ENCODE results near the gene ADTRP.

Gene ADTRP

DNA sequence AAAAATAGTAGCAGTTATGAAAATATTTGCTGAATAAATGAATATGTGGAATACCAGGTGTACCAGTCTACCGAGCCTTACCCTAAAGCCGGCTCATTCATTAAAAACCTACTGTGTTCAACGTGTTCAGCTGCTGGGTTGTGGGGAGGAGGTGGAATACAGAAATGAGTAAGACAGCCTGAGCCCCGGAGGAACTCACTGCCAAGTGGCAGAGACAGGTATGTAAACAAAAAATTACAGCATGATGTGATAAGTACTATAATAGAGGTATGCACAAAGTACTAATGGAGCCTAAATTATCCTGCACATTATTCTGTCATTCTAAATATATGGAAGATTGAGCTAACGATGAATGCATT is 6.8 kb upstream of the ADTRP start:
- Histone ChIP-seq H3K9me3 (ENCODE audit: control insufficient read depth in 1 of 2, low read length in 2 of 2) (no peaks in the 10 kb centered on the region), H3K4me1 (ENCODE audit: control insufficient read depth in 1 of 2, insufficient read depth in 2 of 2, low read length in 2 of 2) (no peaks in the 10 kb centered on the region), H3K4me3 (ENCODE audit: low read depth in 1 of 2, low read length in 2 of 2) (peak overlapping the region in 1 of 2 donors; percentile 30), H3K27ac (ENCODE audit: low read length) (peak overlapping the region; percentile 36), H3K36me3 (ENCODE audit: control insufficient read depth in 1 of 2, insufficient read depth in 2 of 2, low read length in 2 of 2) (no peaks in the 10 kb centered on the region), H3K27me3 (ENCODE audit: low read depth, low read length) (no peaks in the 10 kb centered on the region)

GRCh38 chr6:11784341-11784740 is 5.7 kb upstream of the ADTRP start:
- no peak overlapping the region for H3K27ac ChIP-seq (ENCODE audit: low read length)
- H3K27me3 ChIP-seq (ENCODE audit: low read depth, low read length) = no peaks in the 10 kb centered on the region
- H3K4me3 ChIP-seq (ENCODE audit: low read depth in 1 of 2, low read length in 2 of 2) = no peak overlapping the region
- H3K9me3 ChIP-seq (ENCODE audit: control insufficient read depth in 1 of 2, low read length in 2 of 2) = no peaks in the 10 kb centered on the region
- no peaks in the 10 kb centered on the region for H3K36me3 ChIP-seq (ENCODE audit: control insufficient read depth in 1 of 2, insufficient read depth in 2 of 2, low read length in 2 of 2)
- no peaks in the 10 kb centered on the region for H3K4me1 ChIP-seq (ENCODE audit: control insufficient read depth in 1 of 2, insufficient read depth in 2 of 2, low read length in 2 of 2)

DNA sequence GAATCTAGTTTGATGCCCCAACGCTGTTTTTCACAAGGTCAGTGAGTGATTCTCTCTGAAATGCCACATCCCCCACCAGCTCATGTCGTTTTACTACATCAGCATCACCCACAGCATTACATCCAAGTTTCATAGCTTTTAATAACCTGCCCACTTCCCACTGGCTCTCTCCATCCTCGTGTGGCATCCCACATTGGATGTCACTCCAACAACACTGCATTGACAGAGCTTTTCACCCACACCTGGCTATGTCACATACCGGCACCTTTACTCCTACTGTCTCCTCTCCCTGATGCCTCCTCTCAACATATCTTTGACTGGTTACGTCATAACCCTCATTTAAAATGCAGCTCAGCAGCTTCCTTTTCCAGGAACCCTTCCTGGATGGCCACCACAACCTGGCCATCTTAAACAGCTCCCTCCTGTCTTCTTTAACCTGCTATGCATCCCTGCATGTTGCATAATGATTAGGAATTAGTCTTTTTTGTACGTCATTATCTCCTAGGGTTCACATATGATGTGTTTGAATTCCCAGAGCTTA is 5.0 kb upstream of the ADTRP start:
- H3K36me3 ChIP-seq (ENCODE audit: control insufficient read depth in 1 of 2, insufficient read depth in 2 of 2, low read length in 2 of 2) = no peaks in the 10 kb centered on the region
- H3K27me3 ChIP-seq (ENCODE audit: low read depth, low read length) = no peaks in the 10 kb centered on the region
- H3K9me3 ChIP-seq (ENCODE audit: control insufficient read depth in 1 of 2, low read length in 2 of 2) = no peaks in the 10 kb centered on the region
- H3K4me1 ChIP-seq (ENCODE audit: control insufficient read depth in 1 of 2, insufficient read depth in 2 of 2, low read length in 2 of 2) = peaks cover 0 to 4% of the 10 kb centered on the region in 2 donors
- no peak overlapping the region for H3K4me3 ChIP-seq (ENCODE audit: low read depth in 1 of 2, low read length in 2 of 2)
- no peak overlapping the region for H3K27ac ChIP-seq (ENCODE audit: low read length)

DNA sequence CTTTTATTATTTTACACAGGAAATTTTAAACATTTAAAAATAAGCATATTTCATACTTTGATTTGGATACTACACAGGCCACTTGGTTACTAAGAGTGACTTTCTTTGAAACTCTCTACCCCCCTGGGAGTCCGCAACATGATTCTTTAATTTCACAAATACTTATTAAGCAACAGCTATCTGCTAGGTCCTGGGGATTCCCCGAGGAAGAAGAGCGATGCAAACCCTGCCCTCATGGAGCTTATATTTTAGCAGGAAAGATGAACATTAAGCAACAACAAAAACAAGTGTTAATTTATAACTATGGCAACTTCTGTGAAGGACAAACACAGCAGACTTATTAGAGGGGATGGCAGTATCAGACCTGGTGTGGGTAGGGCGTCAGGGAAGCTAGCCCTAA is 3.9 kb upstream of the ADTRP start:
- no peaks in the 10 kb centered on the region for H3K36me3 ChIP-seq (ENCODE audit: control insufficient read depth in 1 of 2, insufficient read depth in 2 of 2, low read length in 2 of 2)

GRCh38 chr6:11780097-11780428 is 1.5 kb upstream of the ADTRP start:
- no peaks in the 10 kb centered on the region for H3K9me3 ChIP-seq (ENCODE audit: control insufficient read depth in 1 of 2, low read length in 2 of 2)
- no peak overlapping the region for H3K27ac ChIP-seq (ENCODE audit: low read length)
- no peaks in the 10 kb centered on the region for H3K36me3 ChIP-seq (ENCODE audit: control insufficient read depth in 1 of 2, insufficient read depth in 2 of 2, low read length in 2 of 2)
- no peaks in the 10 kb centered on the region for H3K27me3 ChIP-seq (ENCODE audit: low read depth, low read length)
- H3K4me3 ChIP-seq (ENCODE audit: low read depth in 1 of 2, low read length in 2 of 2) = no peak overlapping the region
- H3K4me1 ChIP-seq (ENCODE audit: control insufficient read depth in 1 of 2, insufficient read depth in 2 of 2, low read length in 2 of 2) = peaks cover 0 to 4% of the 10 kb centered on the region in 2 donors

More for the DNA sequence above, 3.9 kb upstream of the ADTRP start:
- Histone ChIP-seq H3K27ac (ENCODE audit: low read length) (no peak overlapping the region), H3K9me3 (ENCODE audit: control insufficient read depth in 1 of 2, low read length in 2 of 2) (no peaks in the 10 kb centered on the region), H3K27me3 (ENCODE audit: low read depth, low read length) (no peaks in the 10 kb centered on the region), H3K4me3 (ENCODE audit: low read depth in 1 of 2, low read length in 2 of 2) (no peak overlapping the region), H3K4me1 (ENCODE audit: control insufficient read depth in 1 of 2, insufficient read depth in 2 of 2, low read length in 2 of 2) (peaks cover 0 to 4% of the 10 kb centered on the region in 2 donors)

DNA sequence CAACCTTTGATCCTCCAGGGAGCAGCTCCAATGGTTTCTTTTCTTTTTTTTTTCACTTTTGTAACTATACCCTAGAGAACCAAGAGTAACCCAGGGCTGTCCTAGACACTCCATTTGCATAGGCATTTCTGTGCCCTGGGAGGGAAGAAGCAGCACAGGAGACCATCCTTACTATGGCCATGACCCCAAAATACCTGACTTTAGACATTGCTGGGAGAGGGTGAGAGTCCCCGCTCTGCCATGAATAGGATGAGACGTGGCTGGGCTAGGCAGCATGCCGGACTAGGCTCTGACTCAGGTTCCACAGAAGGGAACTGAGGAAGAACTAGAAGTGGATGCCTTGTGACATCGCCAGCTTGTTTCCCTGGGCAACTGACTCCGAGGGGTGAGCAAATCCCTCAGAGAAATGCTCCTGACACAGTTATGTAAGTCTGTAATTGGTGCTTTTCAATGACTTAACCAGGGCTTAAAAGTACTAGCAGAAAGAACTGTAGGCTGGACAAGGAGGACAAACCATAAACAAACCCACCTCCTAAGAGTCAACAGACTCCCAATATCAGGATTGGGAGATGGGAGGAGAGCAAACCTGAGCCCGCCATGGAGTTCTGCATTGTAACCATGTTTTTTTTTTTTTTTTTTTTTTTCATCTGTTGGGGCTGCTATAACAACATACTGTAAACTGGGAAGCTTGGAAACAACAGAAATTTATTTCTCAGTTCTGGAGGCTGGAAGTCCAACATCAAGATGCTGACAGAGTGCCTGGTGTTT is 910 bp upstream of the ADTRP start:
- H3K4me1 ChIP-seq (ENCODE audit: control insufficient read depth in 1 of 2, insufficient read depth in 2 of 2, low read length in 2 of 2) = peaks cover 0 to 4% of the 10 kb centered on the region in 2 donors
- no peak overlapping the region for H3K4me3 ChIP-seq (ENCODE audit: low read depth in 1 of 2, low read length in 2 of 2)
- peak overlapping the region; percentile 46 for H3K27ac ChIP-seq (ENCODE audit: low read length)
- no peaks in the 10 kb centered on the region for H3K36me3 ChIP-seq (ENCODE audit: control insufficient read depth in 1 of 2, insufficient read depth in 2 of 2, low read length in 2 of 2)
- H3K27me3 ChIP-seq (ENCODE audit: low read depth, low read length) = no peaks in the 10 kb centered on the region
- no peaks in the 10 kb centered on the region for H3K9me3 ChIP-seq (ENCODE audit: control insufficient read depth in 1 of 2, low read length in 2 of 2)

DNA sequence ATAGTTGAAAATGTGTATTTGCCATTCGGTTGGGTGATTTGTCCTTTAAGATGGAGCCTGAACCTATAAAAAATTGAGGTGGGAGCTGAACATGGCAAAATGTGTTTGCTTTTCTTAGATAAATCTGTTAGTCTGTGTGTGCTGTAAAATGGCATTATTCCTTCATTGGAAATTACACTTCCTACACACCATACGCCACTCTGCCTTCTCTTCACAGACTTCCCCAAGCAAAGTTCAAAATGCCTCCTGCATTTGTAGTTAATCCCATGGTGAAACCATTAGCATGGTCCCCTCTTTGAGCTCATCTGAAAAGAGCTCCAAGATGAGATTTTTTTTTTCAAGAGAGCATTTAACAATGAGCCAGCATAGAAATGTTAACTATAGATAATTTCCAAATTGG is 567 bp downstream of the ADTRP start:
- H3K4me1 ChIP-seq (ENCODE audit: control insufficient read depth in 1 of 2, insufficient read depth in 2 of 2, low read length in 2 of 2) = peaks cover 0 to 4% of the 10 kb centered on the region in 2 donors
- no peaks in the 10 kb centered on the region for H3K27me3 ChIP-seq (ENCODE audit: low read depth, low read length)
- H3K4me3 ChIP-seq (ENCODE audit: low read depth in 1 of 2, low read length in 2 of 2) = peak overlapping the region in 1 of 2 donors; percentile 52
- H3K36me3 ChIP-seq (ENCODE audit: control insufficient read depth in 1 of 2, insufficient read depth in 2 of 2, low read length in 2 of 2) = no peaks in the 10 kb centered on the region
- H3K9me3 ChIP-seq (ENCODE audit: control insufficient read depth in 1 of 2, low read length in 2 of 2) = no peaks in the 10 kb centered on the region
- peak overlapping the region; percentile 74 for H3K27ac ChIP-seq (ENCODE audit: low read length)

DNA sequence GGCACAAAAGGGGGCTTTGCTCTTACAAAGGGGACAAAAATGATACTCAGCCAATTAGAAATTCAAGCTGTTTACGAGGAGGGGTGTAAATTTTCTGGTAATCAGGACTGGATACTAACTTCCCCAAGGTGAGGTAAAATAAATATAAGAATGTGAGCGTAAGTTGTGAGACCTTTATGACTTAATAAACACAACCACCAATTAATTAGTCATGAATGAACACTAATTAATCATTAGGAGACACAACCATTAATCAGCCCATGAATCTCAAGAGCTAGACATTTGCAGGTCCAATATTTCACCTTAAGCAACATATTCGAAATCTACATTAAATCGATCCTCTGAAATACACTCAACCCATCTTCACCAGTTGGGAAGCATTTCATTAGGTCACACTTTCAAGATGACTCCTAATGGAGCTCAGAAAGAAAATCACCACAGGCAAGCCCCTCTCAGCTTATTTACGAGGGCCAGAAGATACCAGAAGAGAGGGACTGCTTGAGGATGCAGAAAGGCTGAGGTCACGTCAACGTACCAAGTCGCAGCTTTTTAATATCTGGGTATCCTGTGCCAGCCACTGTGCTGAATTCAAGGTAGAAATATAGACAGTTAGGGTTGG is 2.7 kb downstream of the ADTRP start:
- Histone ChIP-seq H3K9me3 (ENCODE audit: control insufficient read depth in 1 of 2, low read length in 2 of 2) (no peaks in the 10 kb centered on the region), H3K27me3 (ENCODE audit: low read depth, low read length) (no peaks in the 10 kb centered on the region), H3K4me1 (ENCODE audit: control insufficient read depth in 1 of 2, insufficient read depth in 2 of 2, low read length in 2 of 2) (peaks cover 4 to 5% of the 10 kb centered on the region in 2 donors), H3K36me3 (ENCODE audit: control insufficient read depth in 1 of 2, insufficient read depth in 2 of 2, low read length in 2 of 2) (no peaks in the 10 kb centered on the region), H3K27ac (ENCODE audit: low read length) (no peak overlapping the region), H3K4me3 (ENCODE audit: low read depth in 1 of 2, low read length in 2 of 2) (no peak overlapping the region)

DNA sequence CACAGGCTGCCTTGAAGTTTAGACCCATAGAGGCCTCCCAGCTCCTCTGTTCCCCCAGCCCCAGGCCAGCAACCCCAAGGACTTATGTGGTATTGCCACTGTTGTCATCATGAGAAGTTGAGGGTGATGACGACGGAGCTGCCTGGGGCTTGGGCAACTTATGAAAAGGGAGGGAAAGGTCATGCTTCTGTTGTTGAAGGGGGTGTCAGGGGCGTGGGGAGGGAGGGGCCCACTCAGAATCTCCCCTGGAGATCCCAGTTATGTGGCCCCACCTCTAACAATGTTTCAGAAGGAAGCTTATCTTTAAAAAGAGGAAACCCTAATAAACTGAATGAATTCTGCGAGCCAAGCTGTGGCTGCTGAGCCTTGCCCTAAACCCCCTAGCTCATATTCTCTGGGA is 4.2 kb downstream of the ADTRP start:
- H3K4me3 ChIP-seq (ENCODE audit: low read depth in 1 of 2, low read length in 2 of 2) = no peak overlapping the region
- H3K4me1 ChIP-seq (ENCODE audit: control insufficient read depth in 1 of 2, insufficient read depth in 2 of 2, low read length in 2 of 2) = peaks cover 10 to 18% of the 10 kb centered on the region in 2 donors
- no peaks in the 10 kb centered on the region for H3K9me3 ChIP-seq (ENCODE audit: control insufficient read depth in 1 of 2, low read length in 2 of 2)
- H3K27ac ChIP-seq (ENCODE audit: low read length) = no peak overlapping the region
- H3K27me3 ChIP-seq (ENCODE audit: low read depth, low read length) = no peaks in the 10 kb centered on the region
- H3K36me3 ChIP-seq (ENCODE audit: control insufficient read depth in 1 of 2, insufficient read depth in 2 of 2, low read length in 2 of 2) = no peaks in the 10 kb centered on the region

GRCh38 chr6:11773581-11773980 is 5.0 kb downstream of the ADTRP start:
- no peak overlapping the region for H3K4me3 ChIP-seq (ENCODE audit: low read depth in 1 of 2, low read length in 2 of 2)
- H3K4me1 ChIP-seq (ENCODE audit: control insufficient read depth in 1 of 2, insufficient read depth in 2 of 2, low read length in 2 of 2) = peaks cover 6 to 23% of the 10 kb centered on the region in 2 donors
- H3K36me3 ChIP-seq (ENCODE audit: control insufficient read depth in 1 of 2, insufficient read depth in 2 of 2, low read length in 2 of 2) = no peaks in the 10 kb centered on the region
- H3K9me3 ChIP-seq (ENCODE audit: control insufficient read depth in 1 of 2, low read length in 2 of 2) = no peaks in the 10 kb centered on the region
- no peak overlapping the region for H3K27ac ChIP-seq (ENCODE audit: low read length)
- H3K27me3 ChIP-seq (ENCODE audit: low read depth, low read length) = no peaks in the 10 kb centered on the region

GRCh38 chr6:11773013-11773412 is 5.6 kb downstream of the ADTRP start:
- Histone ChIP-seq H3K27me3 (ENCODE audit: low read depth, low read length) (no peaks in the 10 kb centered on the region), H3K4me3 (ENCODE audit: low read depth in 1 of 2, low read length in 2 of 2) (no peak overlapping the region), H3K27ac (ENCODE audit: low read length) (no peak overlapping the region), H3K36me3 (ENCODE audit: control insufficient read depth in 1 of 2, insufficient read depth in 2 of 2, low read length in 2 of 2) (no peaks in the 10 kb centered on the region), H3K9me3 (ENCODE audit: control insufficient read depth in 1 of 2, low read length in 2 of 2) (no peaks in the 10 kb centered on the region), H3K4me1 (ENCODE audit: control insufficient read depth in 1 of 2, insufficient read depth in 2 of 2, low read length in 2 of 2) (peaks cover 6 to 23% of the 10 kb centered on the region in 2 donors)
